ENCODE data around the gene MAST2.

The MAST2 gene

GRCh38 chr1:46034601-46035516 is 231.4 kb downstream of the MAST2 start:
- no peak for TF ChIP-seq CTCF (IDR thresholded peaks at IDR 0.05; ENCODE audit: control insufficient read depth, insufficient read depth, low read depth, low read length, missing control alignments)
- no peak overlapping the region for H3K4me3 ChIP-seq (ENCODE audit: control insufficient read depth, low read depth, low read length)
- DNase-seq (ENCODE audit: low read depth): no peak

GRCh38 chr1:46036894-46037839 is 233.8 kb downstream of the MAST2 start:
- peak; percentile 99 for TF ChIP-seq CTCF (IDR thresholded peaks at IDR 0.05; ENCODE audit: control insufficient read depth, insufficient read depth, low read depth, low read length, missing control alignments)
- H3K4me3 ChIP-seq (ENCODE audit: control insufficient read depth, low read depth, low read length): no peak overlapping the region
- DNase-seq (ENCODE audit: low read depth): peak; percentile 34

- TF ChIP-seq CTCF (IDR thresholded peaks at IDR 0.05; ENCODE audit: control insufficient read depth, insufficient read depth, low read depth, low read length, missing control alignments): no peak
- peak; percentile 8 for DNase-seq (ENCODE audit: low read depth)
- no peak overlapping the region for H3K4me3 ChIP-seq (ENCODE audit: control insufficient read depth, low read depth, low read length)
These were observed 236.2 kb downstream of the MAST2 start for GRCh38 chr1:46039571-46040052.

DNA sequence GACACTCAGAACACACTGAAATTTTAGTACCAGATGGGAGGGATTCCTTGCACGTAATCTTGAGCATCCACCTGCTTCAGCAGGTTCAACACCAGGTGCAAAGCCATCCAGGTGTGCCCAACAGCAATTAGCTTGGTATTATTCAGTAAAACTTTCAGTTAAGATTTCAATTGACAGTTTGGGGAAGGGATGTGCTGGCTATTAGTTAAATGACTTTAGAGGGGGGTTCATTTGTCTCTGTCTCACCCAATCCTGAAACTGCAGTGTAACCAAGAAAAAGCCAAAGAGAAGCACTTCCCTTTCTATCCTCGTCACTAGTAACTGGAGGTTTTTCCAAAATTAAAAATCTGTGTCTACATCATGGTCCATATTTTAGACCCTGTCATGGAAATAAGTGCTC is 238.1 kb downstream of the MAST2 start:
- no peak overlapping the region for H3K4me3 ChIP-seq (ENCODE audit: control insufficient read depth, low read depth, low read length)
- no peak for TF ChIP-seq CTCF (IDR thresholded peaks at IDR 0.05; ENCODE audit: control insufficient read depth, insufficient read depth, low read depth, low read length, missing control alignments)
- DNase-seq (ENCODE audit: low read depth): no peak

GRCh38 chr1:46041974-46042373 is 238.6 kb downstream of the MAST2 start:
- no peak for DNase-seq (ENCODE audit: low read depth)
- no peak overlapping the region for H3K4me3 ChIP-seq (ENCODE audit: control insufficient read depth, low read depth, low read length)
- TF ChIP-seq CTCF (IDR thresholded peaks at IDR 0.05; ENCODE audit: control insufficient read depth, insufficient read depth, low read depth, low read length, missing control alignments): no peak

DNA sequence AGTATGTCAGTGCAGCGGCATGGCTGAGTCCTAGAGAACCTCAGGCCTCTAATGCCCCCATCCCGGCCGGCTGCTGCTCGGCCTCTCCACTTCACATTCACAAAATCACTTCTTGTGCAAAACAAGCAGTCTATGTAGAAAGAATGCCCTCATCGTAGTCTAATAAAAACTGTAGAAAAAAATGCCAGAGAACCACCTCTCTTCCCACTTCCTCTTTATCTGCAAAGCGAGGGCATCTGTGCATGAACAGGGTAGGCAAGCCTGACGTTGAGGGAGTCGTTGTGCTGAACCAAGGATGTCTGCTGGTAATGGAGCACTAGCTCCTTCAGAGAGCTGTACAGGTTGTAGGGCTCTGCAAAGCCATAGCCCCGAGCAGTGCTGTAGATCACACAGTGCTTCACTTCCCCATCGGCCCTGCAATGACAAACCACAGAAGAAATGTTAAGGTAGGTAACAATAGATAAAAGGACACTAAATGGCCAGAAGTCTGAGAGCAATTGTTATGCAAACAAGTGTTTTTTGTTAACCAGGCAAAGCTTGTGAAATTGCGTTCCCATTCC is 240.1 kb downstream of the MAST2 start:
- no peak for DNase-seq (ENCODE audit: low read depth)
- no peak overlapping the region for H3K4me3 ChIP-seq (ENCODE audit: control insufficient read depth, low read depth, low read length)
- TF ChIP-seq CTCF (IDR thresholded peaks at IDR 0.05; ENCODE audit: control insufficient read depth, insufficient read depth, low read depth, low read length, missing control alignments): no peak

Data from AG09309 (cell line).